ENCODE data around the gene LMBRD2. TPM values are rescaled to one million over a fixed set of nuclear protein-coding genes. Genes with fewer than 3 reads are reported as not detected.
A peak's percentile ranks its signal among the peaks of the same experiment; 100 is the strongest.

The LMBRD2 gene
- total and polyA plus RNA-seq, 9 donors: 2.0 to 8.8 (median 6.3) TPM

GRCh38 chr5:36179950-36180349 lies 28.3 kb upstream of the LMBRD2 start:
- 88 to 90% (median 88%) methylated on average over 4 of the region's 4 CpGs for WGBS, 3 donors
- Histone ChIP-seq H3K36me3 (no peaks in the 10 kb centered on the region), H3K4me3 (no peak overlapping the region), H3K4me1 (ENCODE audit: insufficient read depth) (no peaks in the 10 kb centered on the region), H3K27ac (no peak overlapping the region), H3K27me3 (no peaks in the 10 kb centered on the region), H3K9me3 (no peaks in the 10 kb centered on the region)
- TF ChIP-seq, protein P1, sequence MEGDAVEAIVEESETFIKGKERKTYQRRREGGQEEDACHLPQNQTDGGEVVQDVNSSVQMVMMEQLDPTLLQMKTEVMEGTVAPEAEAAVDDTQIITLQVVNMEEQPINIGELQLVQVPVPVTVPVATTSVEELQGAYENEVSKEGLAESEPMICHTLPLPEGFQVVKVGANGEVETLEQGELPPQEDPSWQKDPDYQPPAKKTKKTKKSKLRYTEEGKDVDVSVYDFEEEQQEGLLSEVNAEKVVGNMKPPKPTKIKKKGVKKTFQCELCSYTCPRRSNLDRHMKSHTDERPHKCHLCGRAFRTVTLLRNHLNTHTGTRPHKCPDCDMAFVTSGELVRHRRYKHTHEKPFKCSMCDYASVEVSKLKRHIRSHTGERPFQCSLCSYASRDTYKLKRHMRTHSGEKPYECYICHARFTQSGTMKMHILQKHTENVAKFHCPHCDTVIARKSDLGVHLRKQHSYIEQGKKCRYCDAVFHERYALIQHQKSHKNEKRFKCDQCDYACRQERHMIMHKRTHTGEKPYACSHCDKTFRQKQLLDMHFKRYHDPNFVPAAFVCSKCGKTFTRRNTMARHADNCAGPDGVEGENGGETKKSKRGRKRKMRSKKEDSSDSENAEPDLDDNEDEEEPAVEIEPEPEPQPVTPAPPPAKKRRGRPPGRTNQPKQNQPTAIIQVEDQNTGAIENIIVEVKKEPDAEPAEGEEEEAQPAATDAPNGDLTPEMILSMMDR (IDR thresholded peaks at IDR 0.05): no peak
- TF ChIP-seq POLR2A (IDR thresholded peaks at IDR 0.05) (no peak), EP300 (IDR thresholded peaks at IDR 0.05) (no peak)
- intact Hi-C loops (cut with DNase I): no loop called here
- DNase-seq: no peak

GRCh38 chr5:36178524-36178890 lies 26.8 kb upstream of the LMBRD2 start:
- Histone ChIP-seq H3K9me3 (no peaks in the 10 kb centered on the region), H3K27ac (no peak overlapping the region), H3K27me3 (no peaks in the 10 kb centered on the region), H3K4me1 (ENCODE audit: insufficient read depth) (peaks cover 3% of the 10 kb centered on the region), H3K36me3 (no peaks in the 10 kb centered on the region), H3K4me3 (no peak overlapping the region)
- 93 to 94% (median 94%) methylated on average over 3 of the region's 3 CpGs for WGBS, 3 donors
- intact Hi-C loops (cut with DNase I): no loop called here
- no peak for TF ChIP-seq POLR2A (IDR thresholded peaks at IDR 0.05)
- TF ChIP-seq, protein P1 (IDR thresholded peaks at IDR 0.05): no peak
- TF ChIP-seq EP300 (IDR thresholded peaks at IDR 0.05): no peak
- no peak for DNase-seq

- WGBS, 3 donors: 55 to 61% (median 59%) methylated on average over 2 of the region's 2 CpGs
- Histone ChIP-seq H3K4me1 (ENCODE audit: insufficient read depth) (peaks cover 3% of the 10 kb centered on the region), H3K27me3 (no peaks in the 10 kb centered on the region), H3K9me3 (no peaks in the 10 kb centered on the region), H3K4me3 (no peak overlapping the region), H3K27ac (no peak overlapping the region), H3K36me3 (no peaks in the 10 kb centered on the region)
- DNase-seq: peak in 1 of 5 donors; percentile 11
- TF ChIP-seq POLR2A (IDR thresholded peaks at IDR 0.05) (no peak), EP300 (IDR thresholded peaks at IDR 0.05) (no peak)
- TF ChIP-seq, protein P1 (IDR thresholded peaks at IDR 0.05): peak in 1 of 3 donors; percentile 21
- intact Hi-C loops (cut with DNase I): no loop called here
These were observed 26.2 kb upstream of the LMBRD2 start for GRCh38 chr5:36177715-36178523.

- WGBS, 3 donors: 70 to 95% (median 93%) methylated on average over 2 of the region's 2 CpGs
- Histone ChIP-seq H3K27ac (no peak overlapping the region), H3K36me3 (no peaks in the 10 kb centered on the region), H3K4me3 (no peak overlapping the region), H3K27me3 (no peaks in the 10 kb centered on the region), H3K9me3 (no peaks in the 10 kb centered on the region), H3K4me1 (ENCODE audit: insufficient read depth) (peaks cover 3% of the 10 kb centered on the region)
- TF ChIP-seq EP300 (IDR thresholded peaks at IDR 0.05): no peak
- TF ChIP-seq, protein P1 (IDR thresholded peaks at IDR 0.05): no peak
- intact Hi-C loops (cut with DNase I): no loop called here
- no peak for DNase-seq
These were observed 25.5 kb upstream of the LMBRD2 start for GRCh38 chr5:36177154-36177553.
